NCI-H1048 (cell line): Measurements from ENCODE around the gene GHITM.
A peak's percentile ranks its signal among the peaks of the same experiment; 100 is the strongest.
"Not testable (repeated sequence)": the region's sequence is repeated elsewhere in the genome, so short reads cannot be mapped to it uniquely, and the experiment has no call there.

Experiments
- DNase-seq: peaks from one replicate; lab custom pipeline; 2025; lab: John Stamatoyannopoulos, UW

Gene GHITM

GRCh38 chr10:84139126-84140035 is at the start of gene GHITM:
Gene GHITM, plus strand, starts transcription at chr10:84139509. Its CDS starts 1,992 bp downstream, at chr10:84141501.
- DNase-seq: peak; percentile 92

GRCh38 chr10:84095811-84096497 is 43.4 kb upstream of the GHITM start:
- DNase-seq: no peak

GRCh38 chr10:84097787-84098353 is 41.4 kb upstream of the GHITM start:
- no peak for DNase-seq

GRCh38 chr10:84098667-84099066 is 40.6 kb upstream of the GHITM start:
- DNase-seq: no peak

- no peak for DNase-seq
These were observed 38.3 kb upstream of the GHITM start for GRCh38 chr10:84101042-84101441.

GRCh38 chr10:84108797-84109196 is 30.5 kb upstream of the GHITM start:
- no peak for DNase-seq

- not testable (repeated sequence) for DNase-seq
These were observed 29.5 kb upstream of the GHITM start for GRCh38 chr10:84109772-84110171.

GRCh38 chr10:84113468-84113867 is 25.8 kb upstream of the GHITM start:
- DNase-seq: not testable (repeated sequence)

- DNase-seq: no peak
These were observed 25.1 kb upstream of the GHITM start for GRCh38 chr10:84114088-84114667.

- DNase-seq: not testable (repeated sequence)
These were observed 22.1 kb upstream of the GHITM start for GRCh38 chr10:84117204-84117603.

GRCh38 chr10:84117686-84118394 is 21.5 kb upstream of the GHITM start:
- DNase-seq: no peak

- no peak for DNase-seq
These were observed 20.8 kb upstream of the GHITM start for GRCh38 chr10:84118395-84119006.

GRCh38 chr10:84123362-84123761 is 15.9 kb upstream of the GHITM start:
- DNase-seq: no peak

GRCh38 chr10:84125910-84126784 is 13.2 kb upstream of the GHITM start:
- not testable (repeated sequence) for DNase-seq

GRCh38 chr10:84126785-84127167 is 12.5 kb upstream of the GHITM start:
- DNase-seq: no peak

GRCh38 chr10:84135836-84136235 is 3.5 kb upstream of the GHITM start:
- no peak for DNase-seq

- DNase-seq: no peak
These were observed 1.5 kb upstream of the GHITM start for GRCh38 chr10:84137811-84138210.

GRCh38 chr10:84138478-84139125 is 707 bp upstream of the GHITM start:
- no peak for DNase-seq

GRCh38 chr10:84140036-84140379 is 699 bp downstream of the GHITM start:
- DNase-seq: no peak

GRCh38 chr10:84147347-84147746 is 8.0 kb downstream of the GHITM start:
- DNase-seq: no peak
